ENCODE data around the gene ARFRP1.
A peak's percentile ranks its signal among the peaks of the same experiment; 100 is the strongest.

Gene ARFRP1

DNA sequence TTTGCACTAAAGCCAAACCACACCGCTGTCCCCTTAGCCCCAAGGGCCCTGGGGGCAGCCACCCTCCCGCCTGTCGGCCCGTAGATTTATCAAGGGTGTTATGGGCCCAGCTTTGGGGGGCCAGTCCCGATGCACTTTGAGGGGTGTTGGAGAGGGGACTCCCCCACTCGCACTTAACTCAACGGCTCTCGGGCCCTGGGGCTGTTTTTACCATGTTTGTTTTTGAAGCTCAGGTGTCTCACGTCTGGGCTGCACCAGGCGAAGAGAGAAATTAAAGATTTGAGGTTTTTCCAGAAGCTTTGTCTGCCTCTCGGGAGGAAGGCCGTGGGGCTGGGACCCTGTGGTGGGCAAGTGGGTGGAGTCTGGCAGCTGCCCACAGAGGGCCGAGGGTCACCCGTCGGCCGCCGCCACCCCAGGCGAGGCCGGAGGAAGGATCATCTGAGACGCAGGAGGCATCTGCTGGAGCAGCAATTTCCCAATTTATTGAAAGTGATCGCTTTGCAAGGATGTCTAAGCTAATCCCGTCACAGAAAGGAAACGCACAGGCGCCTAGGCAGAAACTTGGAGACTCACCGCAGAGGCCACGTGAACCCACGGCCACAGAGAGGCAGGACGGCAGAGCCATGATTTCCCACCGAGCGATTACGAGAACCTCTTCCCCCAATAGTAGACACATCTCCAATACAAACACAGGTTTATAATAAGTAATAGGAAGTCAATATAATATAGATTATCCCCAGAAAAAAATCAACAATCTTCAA, 35.6 kb upstream of the ARFRP1 start:
- no peak for DNase-seq

DNA sequence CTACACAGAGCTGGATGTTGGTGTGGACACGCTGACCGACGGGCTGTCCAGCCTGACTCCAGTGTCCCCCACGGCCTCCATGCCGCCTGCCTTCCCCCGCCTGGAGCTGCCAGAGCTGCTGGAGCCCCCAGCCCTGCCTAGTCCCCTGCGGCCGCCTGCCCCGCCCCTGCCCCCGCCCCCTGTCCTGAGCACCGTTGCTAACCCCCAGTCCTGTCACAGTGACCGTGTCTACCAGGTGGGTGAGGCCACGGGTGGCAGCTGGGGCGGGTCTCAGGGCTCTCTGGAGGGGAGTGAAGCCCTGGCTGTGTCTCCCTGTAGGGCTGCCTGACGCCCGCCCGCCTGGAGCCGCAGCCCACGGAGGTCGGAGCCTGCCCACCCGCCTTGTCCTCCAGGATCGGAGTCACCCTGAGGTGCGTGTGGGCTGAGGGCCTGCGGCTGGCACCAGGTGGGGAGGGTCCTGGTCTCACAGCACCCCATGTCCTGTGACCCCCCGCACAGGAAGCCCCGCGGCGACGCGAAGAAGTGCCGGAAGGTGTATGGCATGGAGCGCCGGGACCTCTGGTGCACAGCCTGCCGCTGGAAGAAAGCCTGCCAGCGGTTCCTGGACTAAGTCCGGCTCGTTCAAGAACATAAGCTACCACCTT, 34.7 kb upstream of the ARFRP1 start:
- DNase-seq = no peak

DNA sequence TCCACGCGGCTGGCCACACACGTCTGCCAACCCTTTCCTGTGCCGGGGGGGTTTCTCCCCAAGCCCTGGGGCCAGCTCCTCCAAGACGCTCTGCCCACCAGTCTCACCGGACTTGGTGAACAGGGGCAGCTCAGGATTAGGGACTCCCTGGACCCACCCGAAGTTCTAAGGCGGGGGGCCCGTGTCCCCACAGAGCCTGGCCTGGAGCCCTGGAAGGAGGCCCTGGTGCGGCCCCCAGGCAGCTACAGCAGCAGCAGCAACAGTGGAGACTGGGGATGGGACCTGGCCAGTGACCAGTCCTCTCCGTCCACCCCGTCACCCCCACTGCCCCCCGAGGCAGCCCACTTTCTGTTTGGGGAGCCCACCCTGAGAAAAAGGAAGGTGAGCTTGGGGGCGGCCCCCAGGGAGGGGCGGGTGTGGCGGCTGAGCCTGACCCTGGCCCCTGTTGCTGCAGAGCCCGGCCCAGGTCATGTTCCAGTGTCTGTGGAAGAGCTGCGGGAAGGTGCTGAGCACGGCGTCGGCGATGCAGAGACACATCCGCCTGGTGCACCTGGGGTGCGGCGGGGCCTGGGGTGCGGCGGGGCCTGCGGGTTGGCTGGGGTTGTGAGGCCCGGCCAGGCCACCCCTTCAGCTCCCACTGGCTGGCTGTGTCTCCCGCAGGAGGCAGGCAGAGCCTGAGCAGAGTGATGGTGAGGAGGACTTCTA, 34.1 kb upstream of the ARFRP1 start:
- no peak for DNase-seq

GRCh38 chr20:63741354-63741675, 33.5 kb upstream of the ARFRP1 start:
- DNase-seq = no peak

- peak; percentile 84 for DNase-seq
These were observed 33.0 kb upstream of the ARFRP1 start for GRCh38 chr20:63740627-63741353.

GRCh38 chr20:63740070-63740626, 32.4 kb upstream of the ARFRP1 start:
- no peak for DNase-seq

DNA sequence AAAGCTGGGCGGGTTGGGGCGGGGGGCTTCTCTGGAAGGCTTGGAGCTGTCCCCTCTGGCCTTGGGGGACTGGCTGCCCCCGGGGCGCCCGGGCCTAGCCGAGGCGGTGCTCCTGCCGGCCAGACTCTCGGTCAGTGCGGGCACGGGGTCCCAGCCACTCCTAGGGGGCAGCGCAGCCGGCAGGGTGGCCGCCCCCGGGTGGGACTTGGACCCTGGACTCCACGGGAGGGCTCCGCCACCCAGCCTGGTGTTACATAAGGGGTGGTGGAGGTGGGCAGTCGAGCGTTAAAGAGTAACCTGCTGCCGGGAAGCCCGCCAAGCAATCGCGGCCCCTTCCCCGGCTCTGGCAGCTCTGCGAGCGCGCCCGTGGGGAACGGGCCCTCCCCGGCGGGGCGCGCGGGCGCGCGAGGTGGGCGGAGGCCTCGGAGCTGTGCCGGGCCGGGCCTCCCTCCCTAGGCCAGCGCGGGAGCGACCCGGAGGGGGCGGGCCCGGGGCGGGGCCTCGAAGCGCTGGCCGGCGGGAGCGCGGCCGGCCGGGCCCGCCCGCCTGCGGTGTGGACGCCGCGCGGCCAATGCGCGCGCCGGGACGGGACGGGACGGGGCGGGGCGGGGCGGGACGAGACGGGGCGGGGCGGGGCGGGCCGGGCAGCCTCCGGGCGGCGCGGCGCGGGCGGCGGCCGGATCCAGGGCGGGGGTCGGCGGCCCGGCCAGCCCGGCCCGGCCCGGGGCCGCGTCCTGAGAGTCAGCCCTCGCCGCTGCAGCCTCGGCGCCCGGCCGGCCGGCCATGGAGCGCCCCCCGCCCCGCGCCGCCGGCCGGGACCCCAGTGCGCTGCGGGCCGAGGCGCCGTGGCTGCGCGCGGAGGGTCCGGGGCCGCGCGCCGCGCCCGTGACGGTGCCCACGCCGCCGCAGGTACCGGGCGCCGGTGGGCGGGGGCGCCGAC, 31.6 kb upstream of the ARFRP1 start, which contains the start of gene SLC2A4RG:
SLC2A4RG (plus strand) TSS at position 647 of the 940 bp plus-strand sequence; CDS start at position 784, 137 bp downstream.
- peak; percentile 39 for DNase-seq

GRCh38 chr20:63738687-63739129, 30.9 kb upstream of the ARFRP1 start:
- DNase-seq = no peak

GRCh38 chr20:63737945-63738686, 30.3 kb upstream of the ARFRP1 start:
- DNase-seq = no peak

DNA sequence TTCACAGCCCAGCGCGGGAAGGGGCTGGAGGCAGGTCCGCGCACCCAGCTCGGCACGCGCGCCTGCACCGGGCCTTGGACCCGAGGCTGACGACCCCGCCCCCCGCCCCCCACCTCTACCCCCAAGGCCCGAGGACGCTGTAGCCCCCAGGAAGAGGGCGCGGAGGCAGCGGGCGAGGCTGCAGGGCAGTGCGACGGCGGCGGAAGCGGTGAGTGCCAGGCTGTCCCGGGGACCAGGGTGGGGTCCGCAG, 29.8 kb upstream of the ARFRP1 start:
- no peak for DNase-seq

GRCh38 chr20:63736893-63737694, 29.3 kb upstream of the ARFRP1 start:
- no peak for DNase-seq

DNA sequence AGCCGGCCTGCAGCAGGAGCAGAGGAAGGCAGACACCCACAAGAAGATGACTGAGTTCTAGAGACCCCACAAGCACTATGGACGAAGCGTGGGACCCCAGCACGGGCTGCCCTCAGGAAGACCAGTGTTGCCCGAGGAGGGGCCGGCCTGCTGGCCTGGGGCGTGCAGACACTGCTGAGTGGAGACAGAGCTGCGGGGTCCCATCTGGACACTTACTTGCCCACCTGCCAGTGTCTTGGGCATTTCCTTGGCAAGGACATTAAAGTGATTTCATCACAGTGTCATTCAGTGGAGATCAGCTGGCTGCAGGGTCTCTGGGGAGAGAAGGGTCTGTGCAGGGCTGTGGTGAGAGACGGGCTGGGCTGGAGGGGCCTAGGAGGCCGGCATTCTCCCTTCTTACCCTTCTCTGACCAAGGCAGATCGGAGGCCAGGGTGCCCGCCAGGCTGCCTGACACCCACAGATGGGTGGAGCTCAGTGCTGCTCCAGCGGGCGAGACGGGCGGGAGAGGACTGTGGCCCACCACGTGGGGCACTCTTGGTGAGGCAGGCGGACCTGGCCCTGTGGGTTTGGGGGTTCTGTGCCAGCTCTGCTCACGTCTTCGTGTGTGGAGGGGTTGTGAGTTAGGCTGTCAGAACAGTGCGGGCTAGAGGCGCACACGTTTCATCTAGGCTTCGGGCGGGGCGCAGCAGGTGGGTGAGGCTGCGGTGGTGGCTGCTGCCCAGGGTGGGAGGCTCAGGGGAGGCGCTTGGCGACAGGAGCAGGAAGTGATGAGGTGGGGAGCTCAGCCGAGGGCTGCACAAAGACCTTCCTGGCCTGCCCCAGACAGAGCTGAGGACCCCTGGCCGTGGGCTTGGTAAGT, 28.3 kb upstream of the ARFRP1 start, which contains the start of gene LIME1:
LIME1 (plus strand) TSS at position 806 of the 860 bp plus-strand sequence. CDS start 886 bp downstream, outside the sequence.
- DNase-seq = no peak

GRCh38 chr20:63734946-63735858, 27.4 kb upstream of the ARFRP1 start:
- no peak for DNase-seq

DNA sequence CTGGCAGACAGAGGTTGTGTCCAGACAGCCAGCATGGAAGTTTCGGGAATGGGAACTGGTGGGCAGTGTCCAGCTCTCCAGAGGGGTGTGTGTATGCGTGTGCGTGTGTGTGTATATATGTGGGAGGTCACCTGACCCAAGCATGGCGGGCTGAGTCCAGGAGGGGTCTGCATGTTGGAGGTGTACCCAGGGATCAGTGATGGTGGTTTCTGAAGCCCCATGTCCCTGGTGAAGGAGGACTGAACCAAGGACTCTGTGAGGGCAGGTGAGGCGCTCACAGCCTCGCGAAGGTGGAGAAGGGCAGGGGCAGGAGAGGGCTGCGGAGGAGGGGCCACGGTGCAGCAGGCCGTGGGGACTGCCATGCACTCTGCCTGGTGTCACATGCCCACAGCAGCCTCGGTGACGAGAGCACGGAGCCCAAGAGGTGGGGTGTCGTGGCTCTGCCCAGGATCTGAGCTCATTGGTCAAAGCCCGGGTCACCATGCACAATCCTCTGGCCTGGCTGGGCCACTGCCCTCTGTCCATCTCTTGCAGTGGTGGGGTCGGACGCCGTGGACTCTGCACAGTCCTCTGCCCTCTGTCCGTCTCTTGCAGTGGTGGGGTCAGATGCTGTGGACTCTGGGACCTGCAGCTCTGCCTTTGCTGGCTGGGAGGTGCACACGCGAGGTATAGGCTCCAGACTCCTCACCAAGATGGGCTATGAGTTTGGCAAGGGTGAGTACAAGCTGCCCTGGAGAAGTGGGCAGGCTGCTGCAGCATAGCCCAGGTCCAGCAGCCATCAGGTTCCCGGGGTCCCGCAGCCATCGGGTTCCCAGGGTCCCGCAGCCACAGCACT, 26.6 kb upstream of the ARFRP1 start:
- no peak for DNase-seq

DNA sequence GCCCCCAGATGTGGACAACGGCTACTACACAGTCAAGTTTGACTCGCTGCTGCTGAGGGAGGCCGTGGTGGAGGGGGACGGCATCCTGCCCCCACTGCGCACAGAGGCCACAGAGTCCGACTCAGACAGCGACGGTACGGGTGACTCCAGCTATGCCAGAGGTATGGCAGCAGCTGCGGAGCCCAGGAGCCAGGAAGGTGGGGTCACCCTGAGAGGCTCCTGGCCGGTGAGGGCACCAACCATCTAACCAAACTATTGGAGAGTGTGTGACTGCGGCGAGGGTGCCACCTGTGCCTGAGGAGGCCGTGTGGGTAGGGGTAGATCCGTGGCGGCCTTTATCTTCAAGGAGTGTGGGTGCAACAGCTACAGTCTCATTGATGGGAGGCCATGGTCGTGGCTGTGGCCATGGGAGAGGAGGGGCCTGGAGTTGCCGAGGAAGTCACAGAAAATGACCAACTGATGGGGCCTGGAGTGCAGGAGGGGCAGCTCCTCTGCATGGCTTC, 25.9 kb upstream of the ARFRP1 start:
- no peak for DNase-seq

DNA sequence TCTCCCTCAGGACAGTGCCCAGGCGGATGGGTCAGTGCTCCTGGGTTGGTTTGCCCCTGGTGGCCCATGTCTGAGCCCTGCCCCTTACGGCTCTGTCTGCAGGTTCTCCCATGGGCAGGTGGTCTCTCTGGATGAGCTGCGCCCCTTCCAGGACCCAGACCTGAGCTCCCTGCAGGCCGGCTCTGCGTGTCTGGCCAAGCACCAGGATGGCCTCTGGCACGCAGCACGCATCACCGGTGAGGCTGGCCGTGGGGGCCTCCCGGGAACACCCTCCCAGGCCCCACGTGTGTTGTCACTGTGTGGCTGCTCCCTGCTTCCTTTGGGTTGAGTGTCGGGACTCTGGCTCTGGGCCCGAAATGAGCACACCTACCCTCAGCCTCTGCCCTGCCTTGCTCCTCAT, 25.3 kb upstream of the ARFRP1 start:
- DNase-seq = no peak
